ENCODE results near the gene FGFBP1. TPM values are rescaled to one million over a fixed set of nuclear protein-coding genes. Genes with fewer than 3 reads are reported as not detected.

FGFBP1 gene
- total RNA-seq, 1 donor from 2014 or later: not detected

DNA sequence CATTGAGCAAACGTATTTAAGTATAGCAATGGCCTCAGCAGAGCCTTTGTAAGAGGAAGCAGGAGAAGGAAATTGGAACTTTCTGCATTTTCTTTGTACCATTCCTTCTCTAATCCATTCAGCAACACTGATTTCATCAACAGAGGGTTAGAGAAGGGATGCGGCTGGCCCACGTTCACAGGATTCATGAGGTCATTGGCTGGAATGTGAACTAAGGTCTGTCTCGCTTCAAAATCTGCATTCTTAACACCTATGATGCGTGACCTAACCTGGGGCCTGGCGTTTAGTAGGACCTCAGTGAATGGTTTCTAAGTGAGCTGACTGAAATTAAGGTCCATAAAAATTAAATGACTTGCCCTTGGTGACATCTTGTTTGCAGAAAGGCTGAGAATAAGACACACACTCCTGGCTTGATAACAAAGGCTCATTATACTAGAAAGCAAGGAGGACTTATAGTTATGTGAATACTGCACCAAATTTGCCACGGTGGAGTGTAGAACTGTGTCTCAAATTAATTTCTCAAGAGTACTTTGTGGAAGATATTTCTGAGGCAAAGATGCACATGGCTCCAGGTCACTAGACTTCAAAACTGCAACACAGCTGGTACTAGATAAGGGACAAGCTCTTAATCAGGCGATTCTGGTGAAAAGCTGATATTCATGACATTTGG is 25.4 kb downstream of the FGFBP1 start:
- no peak for DNase-seq (ENCODE audit: low read depth, low spot score)

DNA sequence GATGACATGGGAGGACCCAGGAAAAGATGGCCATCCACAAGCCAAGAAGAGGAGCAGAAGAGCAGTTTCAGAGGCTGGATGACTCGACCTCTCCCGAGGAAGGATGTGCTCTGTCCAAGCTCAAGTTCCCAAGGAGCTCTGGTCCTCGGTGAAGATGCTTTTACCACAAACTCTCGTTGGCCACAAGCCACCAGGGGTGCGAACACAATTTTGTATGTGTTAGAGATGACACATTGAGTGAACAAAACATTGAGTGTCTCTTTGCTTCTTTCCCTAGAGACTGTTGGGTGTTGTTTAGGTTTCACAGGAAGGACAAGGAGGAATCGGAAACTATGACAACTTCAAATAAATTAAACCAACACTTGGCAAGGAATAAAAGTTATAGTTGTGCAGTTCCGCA is 26.3 kb downstream of the FGFBP1 start:
- no peak for DNase-seq (ENCODE audit: low read depth, low spot score)

GRCh38 chr4:15910155-15910940 is 28.2 kb downstream of the FGFBP1 start:
- DNase-seq (ENCODE audit: low read depth, low spot score): no peak

DNA sequence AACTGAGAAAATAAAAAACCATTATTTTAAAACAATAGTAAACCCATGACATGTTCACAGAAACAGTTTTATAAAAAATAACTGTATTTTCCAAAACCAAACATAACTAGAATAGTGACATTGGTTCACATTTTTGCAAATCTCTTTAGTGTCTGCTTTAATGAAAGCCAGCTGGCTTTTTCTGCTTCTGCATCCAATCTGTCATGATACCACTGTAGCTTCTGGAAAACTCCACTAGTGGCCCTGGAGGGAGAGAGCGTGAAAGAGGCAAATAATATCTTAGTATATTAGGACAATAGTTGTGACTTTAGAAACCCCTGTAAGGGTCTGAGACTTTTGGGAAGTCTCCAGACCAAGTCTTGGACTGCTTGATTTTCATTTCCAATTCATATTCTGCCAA is 31.1 kb downstream of the FGFBP1 start:
- no peak for DNase-seq (ENCODE audit: low read depth, low spot score)

DNA sequence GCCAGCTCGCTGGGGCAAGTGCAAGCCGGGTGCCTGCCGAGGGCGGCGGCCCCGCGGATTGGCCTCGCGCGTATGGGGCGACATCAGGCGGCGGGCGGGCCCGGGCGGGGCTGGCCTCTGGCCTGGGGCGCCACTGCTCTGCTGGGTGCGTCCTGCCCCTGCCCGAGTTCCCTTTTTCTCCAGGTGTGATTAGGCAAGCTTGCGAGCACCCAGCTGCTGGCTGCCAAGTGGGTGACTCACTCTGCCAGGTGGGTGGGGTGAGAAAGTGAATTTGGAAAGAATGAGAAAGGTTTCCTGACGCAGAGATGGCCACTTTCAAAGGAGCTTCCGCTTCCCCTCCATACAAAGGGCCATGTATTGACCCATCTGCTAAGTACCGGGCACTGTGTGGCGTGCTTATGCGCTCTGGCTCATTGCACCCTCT is 32.5 kb downstream of the FGFBP1 start:
- DNase-seq (ENCODE audit: low read depth, low spot score): no peak

DNA sequence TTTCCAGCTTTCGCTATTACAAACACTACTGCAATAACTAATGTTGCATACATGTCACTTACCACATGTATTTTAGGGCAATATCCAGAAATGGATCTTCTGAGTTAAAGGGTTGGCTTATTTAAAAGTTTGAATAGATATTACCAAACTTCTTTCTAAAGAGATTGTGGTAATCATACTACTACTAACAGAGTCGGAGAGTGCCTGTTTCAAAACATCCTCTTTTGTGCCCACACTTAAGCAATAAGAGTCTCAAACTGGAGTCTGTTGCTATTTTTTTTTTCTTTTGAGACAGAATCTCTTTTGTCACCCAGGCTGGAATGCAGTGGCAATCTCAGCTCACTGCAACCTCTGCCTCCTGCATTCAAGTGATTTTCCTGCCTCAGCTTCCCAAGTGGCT is 35.8 kb downstream of the FGFBP1 start:
- no peak for DNase-seq (ENCODE audit: low read depth, low spot score)

DNA sequence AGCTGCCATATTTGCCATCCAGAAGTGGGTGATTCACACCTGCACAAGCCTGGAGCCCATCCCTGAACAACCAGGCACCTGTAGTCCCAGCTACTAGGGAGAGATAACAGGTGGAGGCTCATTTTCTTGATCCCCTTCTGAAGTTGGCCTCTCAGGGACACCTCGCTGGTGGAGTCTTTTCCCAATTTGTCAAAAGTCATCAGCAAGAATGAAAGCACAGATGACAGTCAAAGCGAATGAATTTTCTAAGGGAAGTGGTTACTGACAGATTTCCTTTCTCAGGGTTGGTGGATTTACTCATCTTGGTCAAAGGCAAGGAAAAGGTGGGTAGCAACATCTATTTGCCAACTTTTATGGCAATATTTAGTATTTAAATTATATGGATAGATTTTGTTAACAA is 36.5 kb downstream of the FGFBP1 start:
- DNase-seq (ENCODE audit: low read depth, low spot score): no peak

DNA sequence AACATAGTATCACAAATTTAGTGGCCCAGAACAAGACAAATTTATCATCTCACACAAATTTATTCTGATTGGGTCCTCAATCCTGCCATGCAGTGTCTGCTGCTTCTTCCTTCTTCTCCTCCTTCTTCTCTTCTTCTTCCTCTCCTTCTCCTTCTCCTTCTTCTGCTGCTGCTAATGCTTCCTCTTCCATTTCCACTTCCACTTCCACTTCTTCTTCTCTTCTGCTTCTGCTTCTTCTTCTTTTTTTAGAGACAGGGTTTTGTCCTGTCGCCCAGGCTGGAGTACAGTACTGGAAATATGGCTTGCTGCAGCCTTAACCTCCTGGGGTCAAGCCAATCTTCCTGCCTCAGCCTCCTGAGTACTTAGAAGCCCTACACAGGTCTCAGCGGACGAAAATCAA is 37.5 kb downstream of the FGFBP1 start:
- no peak for DNase-seq (ENCODE audit: low read depth, low spot score)

DNA sequence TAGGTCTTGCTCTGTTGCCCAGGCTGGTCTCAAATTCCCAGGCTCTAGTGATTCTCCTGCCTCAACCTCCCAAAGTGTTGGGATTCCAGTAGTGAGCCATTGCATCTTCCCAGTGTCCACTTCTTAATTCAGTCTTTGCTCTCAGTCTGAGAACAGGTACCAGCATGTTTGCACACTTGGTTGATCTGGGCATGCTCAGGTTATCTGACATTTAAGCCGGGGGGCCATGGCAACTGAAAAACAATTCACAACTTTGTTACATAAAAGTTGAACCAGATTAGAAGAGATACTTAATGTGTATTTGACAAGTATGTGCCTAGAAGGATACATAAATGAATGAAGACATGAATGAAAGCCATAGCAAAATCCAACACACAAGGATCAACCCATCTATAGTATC is 39.0 kb downstream of the FGFBP1 start:
- no peak for DNase-seq (ENCODE audit: low read depth, low spot score)

DNA sequence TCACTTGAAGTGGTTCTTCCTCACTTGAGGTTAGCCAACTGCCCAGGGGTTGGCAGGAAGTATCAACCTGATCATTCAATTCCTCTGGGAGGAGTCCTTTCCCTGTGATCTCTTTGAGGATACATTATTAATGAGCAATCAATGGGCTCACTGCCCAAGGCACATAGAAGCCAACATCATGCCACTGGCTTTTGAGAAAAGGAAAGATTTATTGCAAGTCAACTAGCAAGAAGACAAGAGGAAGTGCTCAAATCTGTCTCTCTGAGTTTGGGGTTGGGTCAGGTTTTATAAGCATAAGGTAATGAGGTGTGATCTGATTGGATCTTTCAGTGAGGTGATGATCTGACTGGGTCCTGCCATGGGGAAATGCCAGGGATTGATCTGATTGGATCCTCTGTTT is 39.6 kb downstream of the FGFBP1 start:
- DNase-seq (ENCODE audit: low read depth, low spot score): no peak

- no peak for DNase-seq (ENCODE audit: low read depth, low spot score)
Measured at GRCh38 chr4:15897577-15897976, 41.0 kb downstream of the FGFBP1 start.

- DNase-seq (ENCODE audit: low read depth, low spot score): no peak
Measured at GRCh38 chr4:15894921-15895916, 43.3 kb downstream of the FGFBP1 start.

DNA sequence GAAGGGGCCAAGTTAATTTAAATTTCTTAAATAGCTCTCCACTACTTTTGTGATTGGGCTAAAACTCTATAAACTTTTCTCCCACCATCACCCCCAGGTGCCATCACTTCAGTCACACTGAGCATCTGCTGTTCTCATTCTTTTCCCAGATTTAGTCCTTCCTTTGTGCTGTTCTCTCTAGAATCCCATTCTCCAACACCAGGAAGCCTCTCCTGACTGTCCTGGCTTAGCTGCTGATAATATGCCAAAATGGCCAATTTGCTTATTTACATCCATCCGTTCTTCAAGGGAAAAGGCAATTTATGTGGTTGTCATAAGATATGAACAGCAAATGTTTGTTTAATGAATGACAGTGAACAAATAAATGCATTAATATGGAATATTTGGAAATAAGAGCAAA is 44.1 kb downstream of the FGFBP1 start:
- DNase-seq (ENCODE audit: low read depth, low spot score): no peak

DNA sequence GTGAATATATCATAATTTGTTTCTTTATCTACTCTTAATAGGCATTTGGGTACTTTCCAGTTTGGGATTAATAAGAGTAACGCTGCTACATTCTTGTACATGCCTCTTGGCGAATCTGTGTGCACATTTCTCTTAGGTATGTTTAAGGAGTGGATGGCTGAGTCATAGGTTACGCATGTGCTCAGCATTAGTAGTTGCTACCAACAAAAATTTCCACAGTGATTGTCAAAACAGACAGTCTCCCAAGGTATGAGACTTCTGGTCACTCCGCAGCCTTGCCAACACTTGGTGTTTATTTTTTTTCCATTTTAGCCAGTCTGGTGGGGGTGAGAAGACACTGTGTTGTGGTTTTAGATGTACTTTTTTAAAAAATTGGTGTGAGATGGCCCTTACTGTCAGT is 44.6 kb downstream of the FGFBP1 start:
- no peak for DNase-seq (ENCODE audit: low read depth, low spot score)

DNA sequence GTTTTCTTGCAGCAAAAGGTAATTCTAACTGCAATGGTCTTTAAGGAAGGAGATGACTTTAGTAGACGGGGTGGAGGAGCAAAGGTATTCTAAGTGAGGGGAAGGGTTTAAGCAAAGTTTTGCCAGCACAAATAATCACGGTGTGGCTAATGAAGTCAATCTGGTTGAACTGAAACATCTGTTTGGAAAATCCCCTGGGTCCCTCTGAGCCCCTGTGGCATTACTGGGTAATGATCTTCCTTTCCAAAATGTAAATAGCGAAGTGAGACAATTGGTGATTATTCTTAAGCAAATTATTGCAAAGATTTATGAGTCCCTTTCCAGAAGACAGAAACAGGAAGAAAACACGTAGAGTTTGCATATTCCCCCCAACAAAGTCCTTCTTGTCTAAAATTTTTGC is 47.2 kb downstream of the FGFBP1 start:
- no peak for DNase-seq (ENCODE audit: low read depth, low spot score)

DNA sequence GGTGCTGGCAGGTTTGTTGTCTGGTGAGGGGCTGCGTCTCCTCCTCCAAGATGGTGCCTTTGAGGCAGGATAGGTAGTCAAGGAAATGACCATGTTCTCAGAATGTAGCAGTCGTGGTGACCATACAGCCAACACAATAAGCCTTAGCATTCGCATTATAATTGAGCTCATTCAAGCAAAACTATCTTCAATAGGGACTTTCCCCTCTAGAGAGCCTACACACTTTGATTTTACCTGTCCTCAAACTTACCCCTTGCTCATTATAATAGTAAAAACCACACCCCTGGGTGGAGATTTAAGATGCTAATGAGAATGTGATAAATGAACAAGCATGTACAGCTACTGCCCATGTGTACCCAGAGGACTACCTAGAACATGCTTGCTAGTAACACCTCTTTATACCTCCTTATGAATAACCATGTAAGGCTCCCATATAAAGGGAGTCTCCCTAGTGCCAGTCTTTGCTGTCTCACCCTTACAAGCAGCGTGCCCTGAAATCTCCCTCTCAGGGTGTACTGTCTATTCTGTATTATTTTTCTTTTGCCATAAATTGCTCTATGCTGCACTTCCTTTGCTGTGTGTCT is 48.2 kb downstream of the FGFBP1 start:
- DNase-seq (ENCODE audit: low read depth, low spot score): no peak

DNA sequence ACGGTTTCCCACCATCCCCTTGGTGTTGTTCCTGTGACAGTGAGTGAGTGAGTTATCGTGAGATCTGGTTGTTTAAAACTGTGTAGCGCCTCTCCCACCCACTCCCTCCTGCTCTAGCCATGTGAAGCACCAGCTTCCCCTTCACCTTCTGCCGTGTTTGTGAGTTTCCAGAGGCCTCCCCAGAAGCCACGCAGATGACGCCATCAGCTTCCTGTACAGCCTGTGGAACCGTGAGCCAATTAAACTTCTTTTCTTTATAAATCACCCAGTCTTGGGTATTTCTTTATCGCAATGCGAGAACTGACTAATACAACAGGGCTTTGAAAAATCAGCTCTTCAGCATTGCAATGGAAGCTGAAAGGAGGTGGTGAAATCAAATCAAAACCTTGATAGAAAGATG is 50.0 kb downstream of the FGFBP1 start:
- DNase-seq (ENCODE audit: low read depth, low spot score): no peak
